ENCODE measurements around the gene FAM114A2.
A peak's percentile ranks its signal among the peaks of the same experiment; 100 is the strongest.

GRCh38 chr5:154038707-154039457 is at the start of gene FAM114A2, which contains the start of gene MFAP3:
- TF ChIP-seq CTCF (IDR thresholded peaks at IDR 0.05) (peak in 1 of 7 experiments; percentile 12), POLR2AphosphoS5 (IDR thresholded peaks at IDR 0.05) (peak; percentile 95 to 99 (median 97))

Data from stomach (tissue), 4 donors.